GM10847 (cell line): ENCODE measurements around the gene ANGPTL7.

Experiments
- POLR2A ChIP-seq: IDR thresholded peaks from 2 replicates; pipeline ENCODE4 v1.6.1; 2011; ENCODE audit not compliant: insufficient read length; ENCODE audit errors: extremely low read depth

Gene ANGPTL7

GRCh38 chr1:11188858-11189451, at the start of gene ANGPTL7:
ANGPTL7 (plus strand) TSS chr1:11189355; CDS start chr1:11189580, 225 bp downstream.
- no peak for TF ChIP-seq POLR2A

GRCh38 chr1:11142618-11143391, 46.4 kb upstream of the ANGPTL7 start:
- TF ChIP-seq POLR2A: no peak

GRCh38 chr1:11143401-11143800, 45.8 kb upstream of the ANGPTL7 start:
- TF ChIP-seq POLR2A: no peak

GRCh38 chr1:11143907-11144306, 45.2 kb upstream of the ANGPTL7 start:
- no peak for TF ChIP-seq POLR2A

- TF ChIP-seq POLR2A: no peak
Observed at GRCh38 chr1:11144570-11145256, 44.4 kb upstream of the ANGPTL7 start.

- TF ChIP-seq POLR2A: no peak
Observed at GRCh38 chr1:11145741-11146140, 43.4 kb upstream of the ANGPTL7 start.

- TF ChIP-seq POLR2A: no peak
Observed at GRCh38 chr1:11147197-11147770, 41.9 kb upstream of the ANGPTL7 start.

- TF ChIP-seq POLR2A: no peak
Observed at GRCh38 chr1:11150326-11150725, 38.8 kb upstream of the ANGPTL7 start.

- no peak for TF ChIP-seq POLR2A
Observed at GRCh38 chr1:11151114-11151513, 38.0 kb upstream of the ANGPTL7 start.

- no peak for TF ChIP-seq POLR2A
Observed at GRCh38 chr1:11151826-11152612, 37.1 kb upstream of the ANGPTL7 start.

- TF ChIP-seq POLR2A: no peak
Observed at GRCh38 chr1:11152755-11153154, 36.4 kb upstream of the ANGPTL7 start.

GRCh38 chr1:11153184-11153583, 36.0 kb upstream of the ANGPTL7 start:
- TF ChIP-seq POLR2A: no peak

GRCh38 chr1:11156441-11156840, 32.7 kb upstream of the ANGPTL7 start:
- no peak for TF ChIP-seq POLR2A

- TF ChIP-seq POLR2A: no peak
Observed at GRCh38 chr1:11156963-11157362, 32.2 kb upstream of the ANGPTL7 start.

- no peak for TF ChIP-seq POLR2A
Observed at GRCh38 chr1:11157394-11157793, 31.8 kb upstream of the ANGPTL7 start.

GRCh38 chr1:11157867-11158266, 31.3 kb upstream of the ANGPTL7 start:
- TF ChIP-seq POLR2A: no peak

- no peak for TF ChIP-seq POLR2A
Observed at GRCh38 chr1:11158291-11158690, 30.9 kb upstream of the ANGPTL7 start.
